SK-N-SH (cell line): Measurements from ENCODE around the gene PSMB9. TPM values are rescaled to one million over a fixed set of nuclear protein-coding genes. Genes with fewer than 3 reads are reported as not detected.

Source experiments
- CTCF ChIA-PET: fragments of 300-600, 350-600 bp; formaldehyde crosslinking; extraction: SDS; loops from one replicate; lab custom pipeline; 2021; lab: Yijun Ruan, JAX
- POLR2A ChIA-PET: fragments of 350-600 bp; sonication (Branson Sonifier 250); formaldehyde crosslinking; extraction: SDS; loops from one replicate; lab custom pipeline; 2020; ENCODE audit warnings: antibody characterized with exemption, inconsistent platforms; lab: Yijun Ruan, JAX
- DNase-seq: peaks from one replicate; pipeline ENCODE4 v3.0.0; 2012
- H2AFZ ChIP-seq: fragments of 200-600 bp; sonication (generic); 2 replicates; pipeline ENCODE4 v1.8.1; 2016; ENCODE audit warnings: antibody characterized with exemption, mild to moderate bottlenecking, low read depth
- H3F3A ChIP-seq: fragments of 200-600 bp; sonication (generic); replicated peaks from 2 replicates; pipeline ENCODE3; 2016; ENCODE audit warnings: antibody characterized with exemption, mild to moderate bottlenecking; ENCODE audit not compliant: insufficient read depth
- H3K27ac ChIP-seq, 2 experiments: fragments of 200-500 bp in 1 of 2; fragments of 200-600 bp in 1 of 2; sonication (Bioruptor generic) in 1 of 2; sonication (generic), shearing (Covaris generic) in 1 of 2; 2 replicates each; pipeline versions ENCODE4 v1.5.1 to v1.6.1; 2014 to 2016; ENCODE audit warnings: low read depth in 2 of 2, inconsistent platforms in 1 of 2, low read length in 1 of 2, mild to moderate bottlenecking in 1 of 2, mixed read lengths in 1 of 2
- H3K27me3 ChIP-seq: fragments of 200-600 bp; sonication (generic), shearing (Covaris generic); 2 replicates; pipeline ENCODE4 v1.6.1; 2016; ENCODE audit warnings: mixed run types; ENCODE audit not compliant: insufficient read depth
- H3K36me3 ChIP-seq, 2 experiments: fragments of 200-500 bp in 1 of 2; fragments of 200-600 bp in 1 of 2; sonication (Bioruptor generic) in 1 of 2; sonication (generic) in 1 of 2; replicated peaks in 1 of 2; 2 replicates each; pipeline versions ENCODE3 to v1.5.1; 2014 to 2016; ENCODE audit warnings: low read length in 1 of 2, mild to moderate bottlenecking in 1 of 2; ENCODE audit not compliant: insufficient read depth in 2 of 2, control insufficient read depth in 1 of 2
- H3K4me1 ChIP-seq, 2 experiments: fragments of 200-500 bp in 1 of 2; fragments of 200-600 bp in 1 of 2; sonication (Bioruptor generic) in 1 of 2; sonication (generic), shearing (Covaris generic) in 1 of 2; 2 replicates each; pipeline versions ENCODE4 v1.5.1 to v1.6.1; 2014 to 2016; ENCODE audit warnings: low read depth in 1 of 2, low read length in 1 of 2, mixed run types in 1 of 2; ENCODE audit not compliant: insufficient read depth in 2 of 2, control insufficient read depth in 1 of 2
- H3K4me2 ChIP-seq: fragments of 200-600 bp; sonication (generic), shearing (Covaris generic); 2 replicates; pipeline ENCODE4 v1.6.1; 2017; ENCODE audit warnings: mixed run types
- H3K4me3 ChIP-seq, 2 experiments: fragments of 200-500 bp in 1 of 2; fragments of 200-600 bp in 1 of 2; sonication (Bioruptor generic) in 1 of 2; sonication (generic), shearing (Covaris generic) in 1 of 2; 2 replicates each; pipeline versions ENCODE4 v1.5.1 to v1.8.1; 2014 to 2016; ENCODE audit warnings: low read depth in 2 of 2, inconsistent platforms in 1 of 2, low read length in 1 of 2, mild to moderate bottlenecking in 1 of 2, mixed read lengths in 1 of 2, moderate library complexity in 1 of 2
- H3K79me2 ChIP-seq: fragments of 200-600 bp; sonication (generic); 2 replicates; pipeline ENCODE4 v1.8.1; 2017; ENCODE audit warnings: mild to moderate bottlenecking; ENCODE audit not compliant: insufficient read depth
- H3K9ac ChIP-seq: fragments of 200-600 bp; sonication (generic); 2 replicates; pipeline ENCODE4 v1.6.1; 2017; ENCODE audit warnings: mixed run types
- H3K9me2 ChIP-seq: fragments of 200-600 bp; sonication (generic); 2 replicates; pipeline ENCODE4 v1.6.1; 2017; ENCODE audit warnings: mixed run types
- H3K9me3 ChIP-seq: fragments of 200-600 bp; sonication (generic); 2 replicates; pipeline ENCODE4 v1.6.1; 2017; ENCODE audit warnings: mixed run types, mild to moderate bottlenecking, moderate library complexity
- H4K20me1 ChIP-seq: fragments of 200-600 bp; sonication (generic); 2 replicates; pipeline ENCODE4 v1.6.1; 2017; ENCODE audit warnings: mild to moderate bottlenecking, mixed run types; ENCODE audit not compliant: insufficient read depth
- FOXJ3 ChIP-seq: sonication (generic); formaldehyde crosslinking; IDR thresholded peaks from 2 replicates; pipeline ENCODE4 v1.5.1; 2020; ENCODE audit warnings: mild to moderate bottlenecking, missing genetic modification reagents
- GATA2 ChIP-seq: sonication (generic); formaldehyde crosslinking; IDR thresholded peaks from 2 replicates; pipeline ENCODE4 v1.5.0; 2020; ENCODE audit warnings: mild to moderate bottlenecking, missing genetic modification reagents
- IRF3 ChIP-seq: fragments of 150-350 bp; IDR thresholded peaks from 2 replicates; pipeline ENCODE4 v1.6.1; 2016; ENCODE audit warnings: mild to moderate bottlenecking, low read depth, low read length
- JUND ChIP-seq: IDR thresholded peaks from 2 replicates; pipeline ENCODE4 v1.4.0; 2012
- MAX ChIP-seq: IDR thresholded peaks from 2 replicates; pipeline ENCODE4 v1.4.0; 2012; ENCODE audit warnings: low read depth
- MEF2A ChIP-seq: IDR thresholded peaks from 2 replicates; pipeline ENCODE4 v1.4.0; 2012; ENCODE audit warnings: low read depth, borderline replicate concordance
- MXI1 ChIP-seq: IDR thresholded peaks from 2 replicates; pipeline ENCODE4 v1.6.1; 2012; ENCODE audit warnings: mild to moderate bottlenecking, low read depth, low read length, improper control_type of control experiment
- RAD21 ChIP-seq: IDR thresholded peaks from 2 replicates; pipeline ENCODE4 v1.6.1; 2012; ENCODE audit warnings: mild to moderate bottlenecking, low read length
- REST ChIP-seq: IDR thresholded peaks from 2 replicates; pipeline ENCODE4 v1.6.1; 2012; ENCODE audit warnings: mild to moderate bottlenecking, low read depth, low read length, moderate library complexity
- RFX5 ChIP-seq: IDR thresholded peaks from 2 replicates; pipeline ENCODE4 v1.6.1; 2012; ENCODE audit warnings: mild to moderate bottlenecking, improper control_type of control experiment, low read length
- RXRA ChIP-seq: IDR thresholded peaks from 2 replicates; pipeline ENCODE4 v1.4.0; 2012; ENCODE audit warnings: low read depth, mild to moderate bottlenecking, borderline replicate concordance
- TAF1 ChIP-seq: IDR thresholded peaks from 2 replicates; pipeline ENCODE4 v1.6.1; 2012; ENCODE audit warnings: low read depth, mild to moderate bottlenecking, low read length, moderate library complexity, borderline replicate concordance
- TCF12 ChIP-seq: IDR thresholded peaks from 2 replicates; pipeline ENCODE4 v1.4.0; 2012
- USF1 ChIP-seq: IDR thresholded peaks from 2 replicates; pipeline ENCODE4 v1.4.0; 2012; ENCODE audit warnings: low read depth, borderline replicate concordance
- WGBS: methylation state at CpG from one replicate; pipeline ENCODE4 v1.1.6; 2017; ENCODE audit warnings: low lambda C conversion rate; 5-methylcytosine and 5-hydroxymethylcytosine counted together
- polyA plus RNA-seq, 3 experiments: library from polyadenylated mRNA; depleted of rRNA; stranded (reverse); fragments of >200 nt; gene quantifications; 2 replicates each; pipeline ENCODE4 v1.2.3, GENCODE V29; 2012

Gene PSMB9
- polyA plus RNA-seq, 1 of the 3 experiments (the other 2 are of a cell fraction) = 83.7 TPM

GRCh38 chr6:32840604-32841246 is 13.3 kb upstream of the PSMB9 start:
- H3K9me2 ChIP-seq = no peaks in the 10 kb centered on the region
- H3K9me3 ChIP-seq = no peaks in the 10 kb centered on the region
- no peaks in the 10 kb centered on the region for H4K20me1 ChIP-seq
- H2AFZ ChIP-seq = no peak overlapping the region
- POLR2A ChIA-PET = no interaction called here
- H3K4me2 ChIP-seq = no peak overlapping the region
- CTCF ChIA-PET = interaction anchor here (1.8 to 6.3 kb wide), 3 partner anchors 16 to 93 kb away, joined by 4 to 223 read pairs (median 128); partner anchors contain the start of genes PSMB9 and TAP1
- no peaks in the 10 kb centered on the region for H3K27me3 ChIP-seq
- H3K36me3 ChIP-seq = peaks cover 5 to 19% of the 10 kb centered on the region in 2 experiments
- H3F3A ChIP-seq = peaks cover 8% of the 10 kb centered on the region
- TF ChIP-seq JUND = no peak
- no peak for TF ChIP-seq RAD21
- no peak for TF ChIP-seq RXRA
- no peak for TF ChIP-seq IRF3
- no peak for TF ChIP-seq TCF12
- TF ChIP-seq FOXJ3 = no peak
- no peak for TF ChIP-seq GATA2 (CRISPR knock-in tag)
- TF ChIP-seq TAF1 = no peak
- TF ChIP-seq MXI1 = no peak
- TF ChIP-seq MEF2A = no peak
- no peak for TF ChIP-seq MAX
- no peak for TF ChIP-seq USF1
- no peak for TF ChIP-seq RFX5
- TF ChIP-seq REST = no peak
- TF ChIP-seq, all 33 proteins: peak for 0
- WGBS = 91% methylated on average over 9 of the region's 9 CpGs
- DNase-seq = no peak
- no peak overlapping the region for H3K27ac ChIP-seq
- no peak overlapping the region for H3K4me3 ChIP-seq
- peaks cover 0 to 20% of the 10 kb centered on the region in 2 experiments; a peak in 1 of 4 replicates for H3K4me1 ChIP-seq
- no peak overlapping the region for H3K9ac ChIP-seq
- H3K79me2 ChIP-seq = no peaks in the 10 kb centered on the region
